ENCODE data around the gene LPAR5.

The LPAR5 gene

GRCh38 chr12:6635375-6635855, 344 bp downstream of the LPAR5 start:
- DNase-seq = peak; percentile 69

- DNase-seq = peak; percentile 90
These were observed 3.5 kb downstream of the LPAR5 start for GRCh38 chr12:6632026-6632983.

GRCh38 chr12:6631549-6631961, 4.2 kb downstream of the LPAR5 start:
- no peak for DNase-seq

GRCh38 chr12:6630736-6631135, 5.0 kb downstream of the LPAR5 start:
- peak; percentile 100 for DNase-seq

GRCh38 chr12:6627616-6628015, 8.1 kb downstream of the LPAR5 start:
- no peak for DNase-seq

- DNase-seq = no peak
These were observed 9.0 kb downstream of the LPAR5 start for GRCh38 chr12:6626654-6627283.

GRCh38 chr12:6620885-6621274, 14.9 kb downstream of the LPAR5 start:
- no peak for DNase-seq

- no peak for DNase-seq
These were observed 15.4 kb downstream of the LPAR5 start for GRCh38 chr12:6620137-6620884.

- no peak for DNase-seq
These were observed 17.1 kb downstream of the LPAR5 start for GRCh38 chr12:6618483-6619225.

GRCh38 chr12:6615802-6616201, 20.0 kb downstream of the LPAR5 start:
- DNase-seq = no peak

- no peak for DNase-seq
These were observed 21.1 kb downstream of the LPAR5 start for GRCh38 chr12:6614513-6615172.

GRCh38 chr12:6613776-6614512, 21.8 kb downstream of the LPAR5 start:
- DNase-seq = no peak

- DNase-seq = no peak
These were observed 22.6 kb downstream of the LPAR5 start for GRCh38 chr12:6613015-6613775.

- no peak for DNase-seq
These were observed 23.1 kb downstream of the LPAR5 start for GRCh38 chr12:6612652-6613014.

- no peak for DNase-seq
These were observed 23.5 kb downstream of the LPAR5 start for GRCh38 chr12:6612247-6612646.

GRCh38 chr12:6608592-6609281, 27.0 kb downstream of the LPAR5 start:
- peak; percentile 73 for DNase-seq

- DNase-seq = peak; percentile 93
These were observed 27.8 kb downstream of the LPAR5 start for GRCh38 chr12:6607751-6608591.

GRCh38 chr12:6606331-6607131, 29.2 kb downstream of the LPAR5 start:
- peak; percentile 65 for DNase-seq

Measured in NCI-H2171 treated with DMSO at 0.1 percent for 48 hours (cell line).